ENCODE data around the gene SYNGR3.
"Not testable (repeated sequence)": the region's sequence is repeated elsewhere in the genome, so short reads cannot be mapped to it uniquely, and the experiment has no call there.

SYNGR3 gene

GRCh38 chr16:1989209-1990100 lies at the start of gene SYNGR3:
TSS of gene SYNGR3 (plus strand) at chr16:1989970. CDS start at chr16:1990103, 133 bp downstream.
- no peak for DNase-seq (ENCODE audit: low spot score)

GRCh38 chr16:1940273-1941161 lies 49.3 kb upstream of the SYNGR3 start:
- no peak for DNase-seq (ENCODE audit: low spot score)

- no peak for DNase-seq (ENCODE audit: low spot score)
Observed at GRCh38 chr16:1941162-1942046, 48.4 kb upstream of the SYNGR3 start.

GRCh38 chr16:1942047-1942809 lies 47.5 kb upstream of the SYNGR3 start:
- no peak for DNase-seq (ENCODE audit: low spot score)

- peak; percentile 99 for DNase-seq (ENCODE audit: low spot score)
Observed at GRCh38 chr16:1942810-1943726, 46.7 kb upstream of the SYNGR3 start, which contains the start of gene MSRB1. TSS of gene MSRB1 (minus strand) at chr16:1943199. CDS start at chr16:1943156, 43 bp downstream.

GRCh38 chr16:1944612-1945199 lies 45.1 kb upstream of the SYNGR3 start:
- no peak for DNase-seq (ENCODE audit: low spot score)

- DNase-seq (ENCODE audit: low spot score), result no peak
Observed at GRCh38 chr16:1945559-1946391, 44.0 kb upstream of the SYNGR3 start.

GRCh38 chr16:1946495-1947368 lies 43.0 kb upstream of the SYNGR3 start:
- DNase-seq (ENCODE audit: low spot score), result no peak

- DNase-seq (ENCODE audit: low spot score), result no peak
Observed at GRCh38 chr16:1947369-1947670, 42.5 kb upstream of the SYNGR3 start.

- no peak for DNase-seq (ENCODE audit: low spot score)
Observed at GRCh38 chr16:1949507-1949906, 40.3 kb upstream of the SYNGR3 start.

GRCh38 chr16:1950047-1950446 lies 39.7 kb upstream of the SYNGR3 start:
- DNase-seq (ENCODE audit: low spot score), result no peak

GRCh38 chr16:1950559-1950958 lies 39.2 kb upstream of the SYNGR3 start:
- DNase-seq (ENCODE audit: low spot score), result no peak

- DNase-seq (ENCODE audit: low spot score), result no peak
Observed at GRCh38 chr16:1953734-1954133, 36.0 kb upstream of the SYNGR3 start.

- DNase-seq (ENCODE audit: low spot score), result not testable (repeated sequence)
Observed at GRCh38 chr16:1957434-1958142, 32.2 kb upstream of the SYNGR3 start.

- DNase-seq (ENCODE audit: low spot score), result not testable (repeated sequence)
Observed at GRCh38 chr16:1958143-1958491, 31.7 kb upstream of the SYNGR3 start.

GRCh38 chr16:1958715-1959268 lies 31.0 kb upstream of the SYNGR3 start:
- no peak for DNase-seq (ENCODE audit: low spot score)

All from NAMALWA (cell line).